ENCODE data around the gene DNM3.

GRCh38 chr1:172132836-172133235 lies 291.5 kb downstream of the DNM3 start:
- TF ChIP-seq CTCF (conservative IDR thresholded peaks at IDR 0.05 in 1 of 2, IDR thresholded peaks at IDR 0.05 in 1 of 2; ENCODE audit: extremely low read depth in 1 of 2, insufficient read depth in 1 of 2, low read depth in 1 of 2, low read length in 2 of 2): no peak
- no peak for TF ChIP-seq EZH2 (IDR thresholded peaks at IDR 0.05; ENCODE audit: borderline replicate concordance, low read length)
